NCI-H2107 treated with DMSO at 0.1 percent for 48 hours (cell line): ENCODE data around the gene CIDEC.

ENCODE experiments used
- DNase-seq: peaks from one replicate; lab custom pipeline; 2025; ENCODE audit not compliant: unreplicated experiment; lab: John Stamatoyannopoulos, UW

CIDEC gene

DNA sequence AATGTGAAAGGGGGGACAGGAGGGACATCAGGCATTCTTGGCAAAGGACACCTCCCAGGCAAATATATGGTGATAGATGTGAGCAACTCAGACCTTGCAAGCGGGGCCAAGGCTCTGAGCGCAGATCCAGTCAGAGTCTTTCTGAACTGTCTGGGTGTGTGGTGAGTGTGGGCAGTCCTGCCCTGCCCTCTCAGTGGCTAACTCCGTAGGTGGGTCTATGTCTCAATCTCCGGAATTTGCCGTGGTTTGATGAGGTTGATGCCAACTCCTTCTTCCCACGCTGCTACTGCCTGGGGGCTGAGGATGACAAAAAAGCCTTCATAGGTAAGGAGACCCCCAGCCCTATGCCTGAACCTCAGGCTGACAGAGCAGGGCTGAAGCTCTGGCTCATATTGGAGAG lies 62.6 kb downstream of the CIDEC start:
- DNase-seq: no peak
